ENCODE results near the gene RMND5A.

- TF ChIP-seq, protein P1, sequence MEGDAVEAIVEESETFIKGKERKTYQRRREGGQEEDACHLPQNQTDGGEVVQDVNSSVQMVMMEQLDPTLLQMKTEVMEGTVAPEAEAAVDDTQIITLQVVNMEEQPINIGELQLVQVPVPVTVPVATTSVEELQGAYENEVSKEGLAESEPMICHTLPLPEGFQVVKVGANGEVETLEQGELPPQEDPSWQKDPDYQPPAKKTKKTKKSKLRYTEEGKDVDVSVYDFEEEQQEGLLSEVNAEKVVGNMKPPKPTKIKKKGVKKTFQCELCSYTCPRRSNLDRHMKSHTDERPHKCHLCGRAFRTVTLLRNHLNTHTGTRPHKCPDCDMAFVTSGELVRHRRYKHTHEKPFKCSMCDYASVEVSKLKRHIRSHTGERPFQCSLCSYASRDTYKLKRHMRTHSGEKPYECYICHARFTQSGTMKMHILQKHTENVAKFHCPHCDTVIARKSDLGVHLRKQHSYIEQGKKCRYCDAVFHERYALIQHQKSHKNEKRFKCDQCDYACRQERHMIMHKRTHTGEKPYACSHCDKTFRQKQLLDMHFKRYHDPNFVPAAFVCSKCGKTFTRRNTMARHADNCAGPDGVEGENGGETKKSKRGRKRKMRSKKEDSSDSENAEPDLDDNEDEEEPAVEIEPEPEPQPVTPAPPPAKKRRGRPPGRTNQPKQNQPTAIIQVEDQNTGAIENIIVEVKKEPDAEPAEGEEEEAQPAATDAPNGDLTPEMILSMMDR (IDR thresholded peaks at IDR 0.05; ENCODE audit: poor library complexity): no peak
- TF ChIP-seq EZH2 (IDR thresholded peaks at IDR 0.05; ENCODE audit: borderline replicate concordance): no peak
These were observed 67.6 kb downstream of the RMND5A start for GRCh38 chr2:86787736-86788135.
